GM18951 (cell line): ENCODE results near the gene COX7A2L.

Experiments used
- POLR2A ChIP-seq: IDR thresholded peaks from 4 replicates; pipeline ENCODE4 v1.6.1; 2011; ENCODE audit warnings: mild to moderate bottlenecking; ENCODE audit not compliant: insufficient read length, insufficient read depth; ENCODE audit errors: extremely low read depth
- in situ Hi-C: fragments of 300-500 bp; cut with MboI; formaldehyde crosslinking; loops from one replicate; pipeline ENCODE4 v1.12.0; 2022; ENCODE audit warnings: low sequenced_read_pairs, mixed read lengths, inconsistent platforms; ENCODE audit not compliant: unreplicated experiment

COX7A2L gene

GRCh38 chr2:42329736-42330135 is 31.3 kb downstream of the COX7A2L start:
- in situ Hi-C loops, result no loop called here
- no peak for TF ChIP-seq POLR2A

- TF ChIP-seq POLR2A, result no peak
- in situ Hi-C loops, result no loop called here
These were observed 32.1 kb downstream of the COX7A2L start for GRCh38 chr2:42328923-42329322.

GRCh38 chr2:42328148-42328833 is 32.7 kb downstream of the COX7A2L start:
- no peak for TF ChIP-seq POLR2A
- in situ Hi-C loops, result no loop called here

GRCh38 chr2:42327125-42327524 is 33.9 kb downstream of the COX7A2L start:
- no peak for TF ChIP-seq POLR2A
- in situ Hi-C loops, result no loop called here

- no peak for TF ChIP-seq POLR2A
- in situ Hi-C loops, result no loop called here
These were observed 35.4 kb downstream of the COX7A2L start for GRCh38 chr2:42325609-42326008.

- in situ Hi-C loops, result no loop called here
- TF ChIP-seq POLR2A, result no peak
These were observed 36.1 kb downstream of the COX7A2L start for GRCh38 chr2:42324949-42325348.

- in situ Hi-C loops, result no loop called here
- no peak for TF ChIP-seq POLR2A
These were observed 36.8 kb downstream of the COX7A2L start for GRCh38 chr2:42324244-42324643.

GRCh38 chr2:42321452-42322064 is 39.5 kb downstream of the COX7A2L start:
- in situ Hi-C loops, result no loop called here
- no peak for TF ChIP-seq POLR2A

- in situ Hi-C loops, result loop anchor here (10.0 kb wide), 1 partner anchor 224 kb away; no protein-coding TSS in a partner anchor
- TF ChIP-seq POLR2A, result no peak
These were observed 41.8 kb downstream of the COX7A2L start for GRCh38 chr2:42319265-42319664.

GRCh38 chr2:42317945-42318344 is 43.1 kb downstream of the COX7A2L start:
- in situ Hi-C loops, result loop anchor here (10.0 kb wide), 1 partner anchor 223 kb away; no protein-coding TSS in a partner anchor
- TF ChIP-seq POLR2A, result no peak

GRCh38 chr2:42317486-42317885 is 43.5 kb downstream of the COX7A2L start:
- TF ChIP-seq POLR2A, result no peak
- in situ Hi-C loops, result loop anchor here (10.0 kb wide), 1 partner anchor 223 kb away; no protein-coding TSS in a partner anchor

- in situ Hi-C loops, result loop anchor here (10.0 kb wide), 1 partner anchor 222 kb away; no protein-coding TSS in a partner anchor
- TF ChIP-seq POLR2A, result no peak
These were observed 44.1 kb downstream of the COX7A2L start for GRCh38 chr2:42316910-42317309.

- TF ChIP-seq POLR2A, result no peak
- in situ Hi-C loops, result loop anchor here (10.0 kb wide), 1 partner anchor 221 kb away; no protein-coding TSS in a partner anchor
These were observed 45.1 kb downstream of the COX7A2L start for GRCh38 chr2:42315844-42316470.
